SH-SY5Y (cell line): Measurements from ENCODE around the gene CELA3A.

Experiments used
- GATA2 ChIP-seq: IDR thresholded peaks from 2 replicates; pipeline ENCODE4 v1.6.1; 2011; ENCODE audit warnings: mild to moderate bottlenecking, low read depth, low read length
- GATA3 ChIP-seq: IDR thresholded peaks from 2 replicates; pipeline ENCODE4 v1.6.1; 2011; ENCODE audit warnings: low read depth, mild to moderate bottlenecking, low read length, moderate library complexity

DNA sequence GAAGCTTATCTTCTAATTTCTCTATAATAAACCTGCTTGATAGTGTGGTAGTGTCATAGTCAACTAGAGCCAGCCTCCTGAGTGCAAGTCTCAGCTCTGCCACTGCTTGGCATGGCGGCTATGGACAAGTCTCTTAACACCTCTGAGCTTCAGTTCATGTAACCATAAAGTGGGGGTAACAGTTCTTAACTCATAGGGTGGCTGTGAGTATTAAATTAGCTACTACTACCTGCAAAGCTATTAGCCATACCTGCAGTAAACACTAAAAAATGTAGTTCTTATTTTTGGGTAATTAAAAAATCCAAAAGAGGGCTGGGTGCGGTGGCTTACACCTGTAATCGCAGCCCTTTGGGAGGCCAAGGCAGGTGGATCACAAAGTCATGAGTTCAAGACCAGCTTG is 48.9 kb downstream of the CELA3A start:
- TF ChIP-seq GATA2, result no peak
- TF ChIP-seq GATA3, result no peak
